Common myeloid progenitor, CD34-positive (primary cell): ENCODE measurements around the gene CHST13.

ENCODE experiments used
- CTCF ChIA-PET: fragments of 350-600 bp; sonication (Branson Sonifier 250); formaldehyde crosslinking; loops from one replicate; lab custom pipeline; 2021; ENCODE audit warnings: antibody characterized with exemption; lab: Charles Lee
- POLR2A ChIA-PET: fragments of 350-600 bp; sonication (Branson Sonifier 250); formaldehyde crosslinking; loops from one replicate; lab custom pipeline; 2021; ENCODE audit warnings: antibody characterized with exemption; lab: Charles Lee
- DNase-seq, 3 donors: peaks; one replicate each; pipeline versions ENCODE4 v3.0.0 to v3.0.0-alpha.2; 2013
- H3K27ac ChIP-seq, 2 experiments: 1 replicate in 1 of 2; 2 replicates in 1 of 2; pipeline ENCODE4 v1.7.0; 2013; ENCODE audit warnings: inconsistent platforms in 2 of 2, low read length in 2 of 2, mild to moderate bottlenecking in 2 of 2, low read depth in 1 of 2, moderate library complexity in 1 of 2; ENCODE audit not compliant: severe bottlenecking in 2 of 2, insufficient read depth in 1 of 2, poor library complexity in 1 of 2
- H3K27me3 ChIP-seq, 5 experiments: replicated peaks in 2 of 5; 1 replicate in 3 of 5; 2 replicates in 2 of 5; pipeline versions ENCODE4 v1.6.1 to v1.7.0; 2013; ENCODE audit warnings: low read length in 4 of 5, mild to moderate bottlenecking in 2 of 5, moderate library complexity in 2 of 5, inconsistent platforms in 1 of 5; ENCODE audit not compliant: insufficient read depth in 5 of 5, control insufficient read depth in 4 of 5
- H3K36me3 ChIP-seq, 4 experiments: 1 replicate in 2 of 4; 2 replicates in 2 of 4; pipeline versions ENCODE4 v1.6.1 to v1.7.0; 2013; ENCODE audit warnings: low read length in 3 of 4, control low read depth in 1 of 4, mild to moderate bottlenecking in 1 of 4; ENCODE audit not compliant: control insufficient read depth in 4 of 4, insufficient read depth in 4 of 4
- H3K4me1 ChIP-seq, 4 experiments: 1 replicate in 3 of 4; 2 replicates in 1 of 4; pipeline versions ENCODE4 v1.6.1 to v1.7.1; 2013; ENCODE audit warnings: low read length in 3 of 4, mild to moderate bottlenecking in 3 of 4, control low read depth in 1 of 4, inconsistent platforms in 1 of 4, moderate library complexity in 1 of 4; ENCODE audit not compliant: control insufficient read depth in 4 of 4, insufficient read depth in 4 of 4; ENCODE audit errors: control extremely low read depth in 1 of 4
- H3K4me3 ChIP-seq, 7 experiments: 1 replicate in 4 of 7; 2 replicates in 3 of 7; pipeline versions ENCODE4 v1.5.1 to v1.7.0; 2013; ENCODE audit warnings: mild to moderate bottlenecking in 7 of 7, low read length in 6 of 7, moderate library complexity in 6 of 7, inconsistent platforms in 2 of 7, low read depth in 2 of 7, control low read depth in 1 of 7; ENCODE audit not compliant: insufficient read depth in 4 of 7, control insufficient read depth in 1 of 7; ENCODE audit errors: extremely low read depth in 1 of 7
- H3K9me3 ChIP-seq, 5 experiments: 1 replicate in 4 of 5; 2 replicates in 1 of 5; pipeline versions ENCODE4 v1.6.1 to v1.7.1; 2013; ENCODE audit warnings: low read length in 4 of 5, mild to moderate bottlenecking in 2 of 5, inconsistent platforms in 1 of 5, low read depth in 1 of 5, moderate library complexity in 1 of 5; ENCODE audit not compliant: control insufficient read depth in 4 of 5, insufficient read depth in 2 of 5; ENCODE audit errors: control extremely low read depth in 1 of 5
- WGBS: methylation state at CpG from one replicate; pipeline ENCODE4 v1.1.5; 2013; ENCODE audit not compliant: insufficient coverage; 5-methylcytosine and 5-hydroxymethylcytosine counted together

CHST13 gene

GRCh38 chr3:126494204-126494969 is 29.6 kb upstream of the CHST13 start:
- H3K9me3 ChIP-seq, result no peaks in the 10 kb centered on the region
- 94% methylated on average over 10 of the region's 12 CpGs for WGBS
- H3K4me1 ChIP-seq, result peaks cover 0 to 43% (median 15%) of the 10 kb centered on the region in 4 experiments
- H3K36me3 ChIP-seq, result no peaks in the 10 kb centered on the region
- peak in 1 of 3 donors; percentile 22 for DNase-seq
- no peaks in the 10 kb centered on the region for H3K27me3 ChIP-seq
- H3K27ac ChIP-seq, result no peak overlapping the region
- peak overlapping the region in 1 of 7 experiments; percentile 7 for H3K4me3 ChIP-seq
- CTCF ChIA-PET, result no interaction called here
- POLR2A ChIA-PET, result no interaction called here

- no peaks in the 10 kb centered on the region for H3K27me3 ChIP-seq
- H3K27ac ChIP-seq, result no peak overlapping the region
- 100% methylated on average over 3 of the region's 6 CpGs for WGBS
- no peak for DNase-seq
- ChIA-PET CTCF (interaction anchor here (1.1 kb wide), 1 partner anchor 8 kb away, joined by 3 read pairs; no protein-coding TSS in a partner anchor), POLR2A (no interaction called here)
- H3K4me3 ChIP-seq, result no peak overlapping the region
- H3K4me1 ChIP-seq, result peaks cover 0 to 43% (median 15%) of the 10 kb centered on the region in 4 experiments
- H3K9me3 ChIP-seq, result no peaks in the 10 kb centered on the region
- H3K36me3 ChIP-seq, result no peaks in the 10 kb centered on the region
Observed at GRCh38 chr3:126494970-126495230, 29.1 kb upstream of the CHST13 start.

GRCh38 chr3:126495786-126496185 is 28.2 kb upstream of the CHST13 start:
- no peaks in the 10 kb centered on the region for H3K9me3 ChIP-seq
- ChIA-PET POLR2A (no interaction called here), CTCF (interaction anchor here (1.1 to 3.6 kb wide), 2 partner anchors 9 to 15 kb away, joined by 3 to 19 read pairs; no protein-coding TSS in a partner anchor)
- no peaks in the 10 kb centered on the region for H3K27me3 ChIP-seq
- peaks cover 0 to 37% (median 15%) of the 10 kb centered on the region in 4 experiments for H3K4me1 ChIP-seq
- no peak overlapping the region for H3K27ac ChIP-seq
- no peak overlapping the region for H3K4me3 ChIP-seq
- no peak for DNase-seq
- no peaks in the 10 kb centered on the region for H3K36me3 ChIP-seq
- WGBS, result 97% methylated on average over 8 of the region's 8 CpGs

GRCh38 chr3:126496894-126497850 is 26.8 kb upstream of the CHST13 start:
- CTCF ChIA-PET, result interaction anchor here (0.7 to 3.6 kb wide), 5 partner anchors 10 to 40 kb away, joined by 3 to 19 read pairs (median 3); no protein-coding TSS in a partner anchor

GRCh38 chr3:126497956-126498355 is 26.0 kb upstream of the CHST13 start:
- Histone ChIP-seq H3K27me3 (no peaks in the 10 kb centered on the region), H3K27ac (no peak overlapping the region), H3K36me3 (no peaks in the 10 kb centered on the region), H3K4me3 (no peak overlapping the region), H3K4me1 (peaks cover 0 to 24% (median 15%) of the 10 kb centered on the region in 4 experiments), H3K9me3 (no peaks in the 10 kb centered on the region)
- CTCF ChIA-PET, result interaction anchor here (0.8 to 3.6 kb wide), 4 partner anchors 13 to 39 kb away, joined by 3 to 19 read pairs (median 4); no protein-coding TSS in a partner anchor
- POLR2A ChIA-PET, result no interaction called here
- 95% methylated on average over 6 of the region's 6 CpGs for WGBS
- DNase-seq, result no peak

More at GRCh38 chr3:126496894-126497850, 26.8 kb upstream of the CHST13 start:
- Histone ChIP-seq H3K36me3 (no peaks in the 10 kb centered on the region), H3K9me3 (no peaks in the 10 kb centered on the region), H3K4me3 (no peak overlapping the region), H3K4me1 (peaks cover 0 to 25% (median 15%) of the 10 kb centered on the region in 4 experiments), H3K27me3 (no peaks in the 10 kb centered on the region), H3K27ac (no peak overlapping the region)
- POLR2A ChIA-PET, result interaction anchor here (0.7 kb wide), 1 partner anchor 183 kb away, joined by 3 read pairs; no protein-coding TSS in a partner anchor
- 76% methylated on average over 19 of the region's 21 CpGs for WGBS
- no peak for DNase-seq

- Histone ChIP-seq H3K4me1 (peaks cover 0 to 24% (median 15%) of the 10 kb centered on the region in 4 experiments), H3K4me3 (no peak overlapping the region), H3K9me3 (no peaks in the 10 kb centered on the region), H3K27me3 (no peaks in the 10 kb centered on the region), H3K36me3 (no peaks in the 10 kb centered on the region), H3K27ac (no peak overlapping the region)
- CTCF ChIA-PET, result interaction anchor here (0.8 to 3.6 kb wide), 5 partner anchors 9 to 39 kb away, joined by 3 to 19 read pairs (median 3); no protein-coding TSS in a partner anchor
- POLR2A ChIA-PET, result no interaction called here
- DNase-seq, result no peak
- 80% methylated on average over 3 of the region's 4 CpGs for WGBS
Observed at GRCh38 chr3:126498461-126498860, 25.5 kb upstream of the CHST13 start.
